ENCODE results near the gene CDK12. TPM values are rescaled to one million over a fixed set of nuclear protein-coding genes. Genes with fewer than 3 reads are reported as not detected.

CDK12 gene
- total RNA-seq, 4 donors from 2014 or later = 39.3 to 50.4 (median 40.7) TPM

GRCh38 chr17:39527220-39527813 is 66.0 kb downstream of the CDK12 start:
- Histone ChIP-seq H3K27me3 (no peaks in the 10 kb centered on the region), H3K36me3 (peaks cover 6 to 96% (median 43%) of the 10 kb centered on the region in 3 donors)
- DNase-seq (ENCODE audit: low spot score in 2 of 2) = peak in 1 of 2 donors; percentile 17

DNA sequence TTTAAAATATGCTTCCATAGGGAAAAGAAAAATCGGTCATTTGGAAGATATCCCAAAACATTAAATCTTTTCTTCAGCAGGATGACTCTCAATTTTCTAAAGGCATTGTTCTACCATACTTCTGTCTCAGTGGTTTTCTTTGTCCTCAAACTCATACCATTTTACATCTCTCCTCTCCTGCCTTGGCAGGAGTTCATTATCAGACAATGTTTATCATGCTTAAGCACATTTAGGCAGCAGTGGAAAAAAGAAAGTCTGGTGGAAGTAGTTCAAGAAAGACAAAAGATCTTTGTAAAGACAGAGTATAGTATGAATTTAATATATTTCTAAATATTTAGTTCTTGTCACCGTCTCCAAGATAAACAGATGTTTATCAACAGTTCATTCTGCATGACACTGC is 68.2 kb downstream of the CDK12 start:
- Histone ChIP-seq H3K4me1 (peaks cover 0 to 17% (median 0%) of the 10 kb centered on the region in 4 donors), H3K27me3 (no peaks in the 10 kb centered on the region), H3K36me3 (peaks cover 5 to 74% (median 34%) of the 10 kb centered on the region in 3 donors), H3K27ac (no peak overlapping the region), H3K9me3 (no peaks in the 10 kb centered on the region), H3K4me3 (no peak overlapping the region)
- WGBS, 2 donors = 20 to 28% methylated on average over 2 of the region's 2 CpGs
- no peak for DNase-seq (ENCODE audit: low spot score in 2 of 2)
- TF ChIP-seq POLR2A (IDR thresholded peaks at IDR 0.05) (no peak), EP300 (IDR thresholded peaks at IDR 0.05) (no peak), CTCF (IDR thresholded peaks at IDR 0.05) (no peak)

More at GRCh38 chr17:39527220-39527813, 66.0 kb downstream of the CDK12 start:
- TF ChIP-seq POLR2A (IDR thresholded peaks at IDR 0.05) (no peak), CTCF (IDR thresholded peaks at IDR 0.05) (peak in 4 of 5 experiments; percentile 11 to 30 (median 25))
- 89% methylated on average over 7 of the region's 7 CpGs for WGBS, 2 donors
- no peak overlapping the region for H3K27ac ChIP-seq
- H3K4me3 ChIP-seq = no peak overlapping the region
- peaks cover 0 to 8% (median 0%) of the 10 kb centered on the region in 4 donors for H3K4me1 ChIP-seq
- no peaks in the 10 kb centered on the region for H3K9me3 ChIP-seq

- Histone ChIP-seq H3K27ac (no peak overlapping the region), H3K4me1 (peaks cover 0 to 17% (median 0%) of the 10 kb centered on the region in 4 donors), H3K27me3 (no peaks in the 10 kb centered on the region), H3K4me3 (no peak overlapping the region), H3K9me3 (no peaks in the 10 kb centered on the region), H3K36me3 (peaks cover 0 to 64% (median 26%) of the 10 kb centered on the region in 3 donors)
- 88 to 90% methylated on average over 9 of the region's 10 CpGs for WGBS, 2 donors
- TF ChIP-seq CTCF (IDR thresholded peaks at IDR 0.05) = no peak
- no peak for TF ChIP-seq POLR2A (IDR thresholded peaks at IDR 0.05)
- no peak for TF ChIP-seq EP300 (IDR thresholded peaks at IDR 0.05)
- no peak for DNase-seq (ENCODE audit: low spot score in 2 of 2)
These were observed 69.2 kb downstream of the CDK12 start for GRCh38 chr17:39530513-39530912.

GRCh38 chr17:39531252-39531651 is 70.0 kb downstream of the CDK12 start:
- no peak for DNase-seq (ENCODE audit: low spot score in 2 of 2)
- WGBS, 2 donors = 88 to 90% methylated on average over 6 of the region's 6 CpGs
- peaks cover 0 to 57% (median 22%) of the 10 kb centered on the region in 3 donors for H3K36me3 ChIP-seq
- no peaks in the 10 kb centered on the region for H3K9me3 ChIP-seq
- peaks cover 0 to 17% (median 0%) of the 10 kb centered on the region in 4 donors for H3K4me1 ChIP-seq
- H3K27me3 ChIP-seq = no peaks in the 10 kb centered on the region
- H3K27ac ChIP-seq = no peak overlapping the region
- no peak for TF ChIP-seq POLR2A (IDR thresholded peaks at IDR 0.05)
- no peak for TF ChIP-seq CTCF (IDR thresholded peaks at IDR 0.05)
- TF ChIP-seq EP300 (IDR thresholded peaks at IDR 0.05) = no peak
- H3K4me3 ChIP-seq = no peak overlapping the region

- no peaks in the 10 kb centered on the region for H3K9me3 ChIP-seq
- DNase-seq (ENCODE audit: low spot score in 2 of 2) = no peak
These were observed 72.6 kb downstream of the CDK12 start for GRCh38 chr17:39533891-39534290.

More at GRCh38 chr17:39533891-39534290, 72.6 kb downstream of the CDK12 start:
- H3K4me1 ChIP-seq = peaks cover 0 to 17% (median 0%) of the 10 kb centered on the region in 4 donors
- no peak for TF ChIP-seq POLR2A (IDR thresholded peaks at IDR 0.05)
- TF ChIP-seq CTCF (IDR thresholded peaks at IDR 0.05) = no peak
- TF ChIP-seq EP300 (IDR thresholded peaks at IDR 0.05) = no peak
- no peaks in the 10 kb centered on the region for H3K27me3 ChIP-seq
- WGBS, 2 donors = 55 to 64% methylated on average over 4 of the region's 4 CpGs
- peaks cover 0 to 30% (median 8%) of the 10 kb centered on the region in 3 donors for H3K36me3 ChIP-seq
- H3K4me3 ChIP-seq = no peak overlapping the region
- no peak overlapping the region for H3K27ac ChIP-seq
